ENCODE measurements around the gene HTR2A. TPM values are rescaled to one million over a fixed set of nuclear protein-coding genes. Genes with fewer than 3 reads are reported as not detected.

Gene HTR2A
- total RNA-seq, 4 donors from 2014 or later = 0.27 to 1.7 (median 0.35) TPM; not detected in 1

DNA sequence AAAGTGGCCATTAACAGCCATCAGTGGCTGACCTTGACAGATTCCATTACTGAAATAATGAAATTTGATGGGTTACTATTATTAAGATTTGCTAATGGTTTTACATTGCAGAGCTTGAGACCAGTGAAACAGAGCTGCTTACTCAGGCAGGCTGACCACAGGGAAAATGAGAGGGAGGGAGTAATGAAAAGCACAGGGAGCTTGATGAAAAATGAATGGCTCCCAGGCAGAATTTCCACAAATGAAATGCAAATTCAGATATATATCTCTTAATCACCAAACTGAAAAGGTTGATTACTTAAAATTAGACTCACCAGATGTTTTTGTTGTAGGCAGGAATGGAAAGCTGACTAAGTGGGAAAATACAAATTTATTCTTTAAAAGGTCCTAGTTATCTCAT is 36.1 kb downstream of the HTR2A start:
- H3K36me3 ChIP-seq = no peaks in the 10 kb centered on the region
- H3K27ac ChIP-seq = no peak overlapping the region
- no peak overlapping the region for H3K4me3 ChIP-seq
- TF ChIP-seq, protein P1, sequence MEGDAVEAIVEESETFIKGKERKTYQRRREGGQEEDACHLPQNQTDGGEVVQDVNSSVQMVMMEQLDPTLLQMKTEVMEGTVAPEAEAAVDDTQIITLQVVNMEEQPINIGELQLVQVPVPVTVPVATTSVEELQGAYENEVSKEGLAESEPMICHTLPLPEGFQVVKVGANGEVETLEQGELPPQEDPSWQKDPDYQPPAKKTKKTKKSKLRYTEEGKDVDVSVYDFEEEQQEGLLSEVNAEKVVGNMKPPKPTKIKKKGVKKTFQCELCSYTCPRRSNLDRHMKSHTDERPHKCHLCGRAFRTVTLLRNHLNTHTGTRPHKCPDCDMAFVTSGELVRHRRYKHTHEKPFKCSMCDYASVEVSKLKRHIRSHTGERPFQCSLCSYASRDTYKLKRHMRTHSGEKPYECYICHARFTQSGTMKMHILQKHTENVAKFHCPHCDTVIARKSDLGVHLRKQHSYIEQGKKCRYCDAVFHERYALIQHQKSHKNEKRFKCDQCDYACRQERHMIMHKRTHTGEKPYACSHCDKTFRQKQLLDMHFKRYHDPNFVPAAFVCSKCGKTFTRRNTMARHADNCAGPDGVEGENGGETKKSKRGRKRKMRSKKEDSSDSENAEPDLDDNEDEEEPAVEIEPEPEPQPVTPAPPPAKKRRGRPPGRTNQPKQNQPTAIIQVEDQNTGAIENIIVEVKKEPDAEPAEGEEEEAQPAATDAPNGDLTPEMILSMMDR (IDR thresholded peaks at IDR 0.05) = no peak
- TF ChIP-seq POLR2A (IDR thresholded peaks at IDR 0.05) = no peak
- no peaks in the 10 kb centered on the region for H3K4me1 ChIP-seq
- no peaks in the 10 kb centered on the region for H3K9me3 ChIP-seq
- DNase-seq = no peak
- no peaks in the 10 kb centered on the region for H3K27me3 ChIP-seq

DNA sequence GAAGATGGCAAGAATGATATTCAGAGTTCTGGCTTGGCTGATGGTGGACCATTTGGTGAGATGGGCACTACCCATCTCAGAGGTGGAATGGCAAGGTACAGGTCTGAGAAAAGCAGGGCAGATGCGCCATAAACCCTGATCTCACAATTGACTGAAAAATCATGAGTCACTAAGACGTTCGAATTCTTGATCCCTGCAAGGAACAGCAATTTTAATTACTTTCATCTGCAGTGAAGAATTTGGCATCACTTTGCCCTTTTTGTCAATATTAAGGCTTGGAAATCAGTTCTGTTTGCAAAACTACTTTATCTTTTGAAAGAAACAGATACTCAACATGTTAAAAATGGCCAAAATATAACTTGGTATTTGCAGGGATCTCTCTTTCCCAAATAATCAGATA is 38.1 kb downstream of the HTR2A start:
- Histone ChIP-seq H3K36me3 (no peaks in the 10 kb centered on the region), H3K4me3 (no peak overlapping the region), H3K9me3 (no peaks in the 10 kb centered on the region), H3K27me3 (no peaks in the 10 kb centered on the region), H3K4me1 (no peaks in the 10 kb centered on the region), H3K27ac (no peak overlapping the region)
- no peak for DNase-seq
- TF ChIP-seq POLR2A (IDR thresholded peaks at IDR 0.05) = no peak
- TF ChIP-seq, protein P1 (IDR thresholded peaks at IDR 0.05) = no peak

DNA sequence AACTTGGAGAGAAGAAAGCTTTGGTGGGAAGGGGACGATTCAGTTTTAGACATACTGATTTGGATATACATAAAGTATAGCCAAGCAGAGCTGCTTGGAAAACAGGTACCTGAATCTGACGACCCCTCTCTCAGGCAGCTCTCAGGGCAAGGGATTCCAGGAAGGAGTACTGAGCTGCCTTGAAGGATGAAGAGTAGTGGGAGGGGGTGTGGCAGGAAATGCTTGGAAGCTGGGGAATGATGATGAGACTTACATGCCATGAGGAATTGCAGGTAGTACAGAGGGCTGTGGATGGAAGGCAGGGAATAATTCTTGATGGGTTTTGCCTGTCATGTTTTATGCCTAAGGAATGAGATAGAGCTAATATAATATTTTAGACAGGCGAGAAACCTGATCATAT is 38.7 kb downstream of the HTR2A start:
- H3K4me3 ChIP-seq = no peak overlapping the region
- H3K27me3 ChIP-seq = no peaks in the 10 kb centered on the region
- no peaks in the 10 kb centered on the region for H3K4me1 ChIP-seq
- H3K36me3 ChIP-seq = no peaks in the 10 kb centered on the region
- no peak for TF ChIP-seq POLR2A (IDR thresholded peaks at IDR 0.05)
- TF ChIP-seq, protein P1 (IDR thresholded peaks at IDR 0.05) = no peak
- no peak overlapping the region for H3K27ac ChIP-seq
- no peak for DNase-seq
- H3K9me3 ChIP-seq = no peaks in the 10 kb centered on the region

DNA sequence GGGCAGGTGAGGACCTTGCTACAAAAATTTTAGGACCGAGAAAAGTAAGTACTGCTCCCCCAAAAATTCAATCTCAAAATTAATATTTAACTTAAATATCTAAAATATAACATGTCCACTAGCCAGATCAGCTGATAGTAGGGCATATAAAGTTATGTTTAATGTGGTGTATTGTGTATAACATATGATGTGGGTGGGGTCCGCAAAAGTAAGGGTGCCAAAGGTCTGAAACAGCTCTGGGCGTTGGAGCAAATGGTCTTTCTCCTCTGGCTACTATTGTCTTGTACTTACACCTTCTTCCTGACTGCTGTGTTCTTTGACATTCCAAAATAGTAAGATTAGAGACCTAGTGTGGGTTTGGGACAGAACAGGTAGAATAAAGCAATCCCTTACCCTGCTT is 41.2 kb downstream of the HTR2A start:
- DNase-seq = no peak
- TF ChIP-seq, protein P1 (IDR thresholded peaks at IDR 0.05) = no peak
- no peak for TF ChIP-seq POLR2A (IDR thresholded peaks at IDR 0.05)
- no peaks in the 10 kb centered on the region for H3K9me3 ChIP-seq
- H3K36me3 ChIP-seq = no peaks in the 10 kb centered on the region
- H3K27me3 ChIP-seq = no peaks in the 10 kb centered on the region
- no peaks in the 10 kb centered on the region for H3K4me1 ChIP-seq
- H3K4me3 ChIP-seq = no peak overlapping the region
- H3K27ac ChIP-seq = no peak overlapping the region

DNA sequence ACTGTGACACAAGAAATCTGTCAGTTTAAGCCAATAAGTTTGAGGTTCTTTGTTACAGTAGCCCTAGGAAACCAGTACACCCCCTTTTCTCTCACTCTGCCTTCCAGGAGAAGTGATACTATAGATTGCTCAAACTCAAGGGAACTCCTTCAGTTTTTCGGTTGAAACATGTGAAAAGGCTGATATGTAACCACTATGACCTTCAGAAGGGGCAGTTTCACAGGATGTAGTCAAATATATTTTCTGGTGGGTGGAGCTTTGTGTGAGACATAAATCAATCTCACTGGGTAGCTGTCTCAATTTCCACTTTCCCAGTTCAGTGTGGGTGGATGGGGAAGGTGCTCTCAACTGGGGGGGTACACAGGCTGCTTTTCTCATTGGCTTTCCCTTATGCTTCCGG is 41.7 kb downstream of the HTR2A start:
- H3K27ac ChIP-seq = no peak overlapping the region
- TF ChIP-seq POLR2A (IDR thresholded peaks at IDR 0.05) = no peak
- TF ChIP-seq, protein P1 (IDR thresholded peaks at IDR 0.05) = no peak
- no peak for DNase-seq
- H3K4me1 ChIP-seq = no peaks in the 10 kb centered on the region
- no peaks in the 10 kb centered on the region for H3K27me3 ChIP-seq
- H3K4me3 ChIP-seq = no peak overlapping the region
- no peaks in the 10 kb centered on the region for H3K36me3 ChIP-seq
- no peaks in the 10 kb centered on the region for H3K9me3 ChIP-seq

DNA sequence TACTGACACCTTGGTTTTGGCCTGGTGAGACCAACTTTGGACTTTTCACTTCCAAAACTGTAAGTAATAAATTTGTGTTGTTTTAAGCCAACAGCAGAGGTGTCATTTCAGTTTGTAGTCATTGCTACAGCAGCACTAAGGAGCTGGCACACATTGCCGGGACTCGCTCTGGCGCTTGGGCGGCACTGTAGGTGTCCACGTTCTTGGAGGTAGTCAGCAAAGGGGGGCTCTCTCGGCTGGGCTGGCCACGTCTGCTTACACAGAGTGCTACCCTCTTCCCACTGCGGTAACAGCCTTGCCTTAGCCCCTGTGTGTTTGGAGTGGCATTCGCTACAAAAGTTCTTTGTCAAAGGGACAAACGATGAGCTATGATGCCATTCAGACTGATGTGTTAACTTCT is 44.7 kb downstream of the HTR2A start:
- no peak overlapping the region for H3K27ac ChIP-seq
- no peaks in the 10 kb centered on the region for H3K9me3 ChIP-seq
- no peak for DNase-seq
- no peaks in the 10 kb centered on the region for H3K4me1 ChIP-seq
- no peaks in the 10 kb centered on the region for H3K27me3 ChIP-seq
- no peaks in the 10 kb centered on the region for H3K36me3 ChIP-seq
- H3K4me3 ChIP-seq = no peak overlapping the region
- no peak for TF ChIP-seq POLR2A (IDR thresholded peaks at IDR 0.05)
- TF ChIP-seq, protein P1 (IDR thresholded peaks at IDR 0.05) = no peak
